ENCODE results near the gene CPA5. TPM values are rescaled to one million over a fixed set of nuclear protein-coding genes. Genes with fewer than 3 reads are reported as not detected.

Gene CPA5
- total and polyA plus RNA-seq, 8 donors = 0.09 to 0.35 (median 0.20) TPM; not detected in 4

DNA sequence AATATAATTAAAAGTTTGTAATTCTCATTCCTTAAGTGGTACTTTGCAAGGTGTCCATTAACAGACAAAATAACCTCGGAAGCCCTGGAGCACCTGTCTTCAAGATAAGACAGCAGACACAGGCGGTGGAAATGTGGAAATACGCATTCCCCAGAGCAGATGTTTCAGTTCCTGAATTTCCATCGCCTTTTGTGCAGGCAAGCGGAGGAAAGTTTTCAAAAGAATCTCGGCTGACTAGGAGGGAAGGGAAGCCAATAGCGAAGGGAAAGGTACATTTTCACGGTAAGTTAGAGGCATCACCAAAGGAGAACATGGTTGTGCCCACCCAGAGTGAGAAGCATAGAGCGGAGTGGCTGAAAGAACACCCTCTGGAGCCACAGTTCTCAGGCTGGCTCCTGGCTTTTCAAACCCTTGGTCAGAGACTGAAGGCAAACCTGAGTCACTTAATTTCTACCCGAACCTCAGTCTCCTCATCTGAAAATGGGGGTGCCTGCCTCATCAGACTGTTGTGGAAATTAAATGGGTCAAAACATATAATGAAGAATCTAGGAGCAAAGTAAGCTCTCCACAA is 49.3 kb downstream of the CPA5 start:
- H3K4me1 ChIP-seq = peaks cover 0 to 7% (median 0%) of the 10 kb centered on the region in 3 donors
- FAIRE-seq = no peak
- intact Hi-C loops (cut with DNase I) = no loop called here
- TF ChIP-seq, protein P1, sequence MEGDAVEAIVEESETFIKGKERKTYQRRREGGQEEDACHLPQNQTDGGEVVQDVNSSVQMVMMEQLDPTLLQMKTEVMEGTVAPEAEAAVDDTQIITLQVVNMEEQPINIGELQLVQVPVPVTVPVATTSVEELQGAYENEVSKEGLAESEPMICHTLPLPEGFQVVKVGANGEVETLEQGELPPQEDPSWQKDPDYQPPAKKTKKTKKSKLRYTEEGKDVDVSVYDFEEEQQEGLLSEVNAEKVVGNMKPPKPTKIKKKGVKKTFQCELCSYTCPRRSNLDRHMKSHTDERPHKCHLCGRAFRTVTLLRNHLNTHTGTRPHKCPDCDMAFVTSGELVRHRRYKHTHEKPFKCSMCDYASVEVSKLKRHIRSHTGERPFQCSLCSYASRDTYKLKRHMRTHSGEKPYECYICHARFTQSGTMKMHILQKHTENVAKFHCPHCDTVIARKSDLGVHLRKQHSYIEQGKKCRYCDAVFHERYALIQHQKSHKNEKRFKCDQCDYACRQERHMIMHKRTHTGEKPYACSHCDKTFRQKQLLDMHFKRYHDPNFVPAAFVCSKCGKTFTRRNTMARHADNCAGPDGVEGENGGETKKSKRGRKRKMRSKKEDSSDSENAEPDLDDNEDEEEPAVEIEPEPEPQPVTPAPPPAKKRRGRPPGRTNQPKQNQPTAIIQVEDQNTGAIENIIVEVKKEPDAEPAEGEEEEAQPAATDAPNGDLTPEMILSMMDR (IDR thresholded peaks at IDR 0.05) = no peak
- no peaks in the 10 kb centered on the region for H3K36me3 ChIP-seq
- no peak for DNase-seq
- no peak overlapping the region for H3K4me3 ChIP-seq
- WGBS, 2 donors = 82 to 84% methylated on average over 10 of the region's 10 CpGs
- no peak for ATAC-seq
- H3K9me3 ChIP-seq = no peaks in the 10 kb centered on the region
- no peaks in the 10 kb centered on the region for H3K27me3 ChIP-seq
- H3K27ac ChIP-seq = no peak overlapping the region

GRCh38 chr7:130394421-130395195 is 50.0 kb downstream of the CPA5 start:
- intact Hi-C loops (cut with DNase I) = no loop called here
- ATAC-seq (no peak), DNase-seq (no peak), FAIRE-seq (no peak)
- TF ChIP-seq, protein P1 (IDR thresholded peaks at IDR 0.05) = no peak
- Histone ChIP-seq H3K9me3 (no peaks in the 10 kb centered on the region), H3K4me3 (no peak overlapping the region), H3K27me3 (no peaks in the 10 kb centered on the region), H3K4me1 (peaks cover 0 to 7% (median 0%) of the 10 kb centered on the region in 3 donors), H3K36me3 (no peaks in the 10 kb centered on the region), H3K27ac (no peak overlapping the region)
- 87 to 90% methylated on average over 7 of the region's 7 CpGs for WGBS, 2 donors

DNA sequence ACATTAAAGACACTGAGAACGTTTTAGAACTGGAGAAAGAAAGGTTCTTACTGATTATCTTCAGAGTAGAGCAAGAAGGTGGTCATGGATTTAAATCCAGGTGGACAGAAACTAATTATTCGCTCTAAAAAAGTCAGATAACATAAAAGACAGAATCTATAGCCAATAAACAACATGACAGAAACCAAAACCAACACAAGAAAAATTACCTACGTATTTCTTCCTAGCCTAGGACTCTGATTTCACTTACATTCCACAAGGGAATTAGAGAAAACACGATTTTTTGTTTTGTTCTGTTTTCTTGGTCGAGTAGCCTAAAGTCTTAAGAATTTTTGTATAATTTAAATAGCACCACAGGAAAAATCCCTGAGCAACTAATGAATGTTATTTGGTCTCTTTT is 50.8 kb downstream of the CPA5 start:
- ATAC-seq (no peak), FAIRE-seq (no peak), DNase-seq (no peak)
- WGBS, 2 donors = 76 to 80% methylated on average over 5 of the region's 5 CpGs
- intact Hi-C loops (cut with DNase I) = no loop called here
- TF ChIP-seq, protein P1 (IDR thresholded peaks at IDR 0.05) = no peak
- peaks cover 0 to 7% (median 0%) of the 10 kb centered on the region in 3 donors for H3K4me1 ChIP-seq
- H3K9me3 ChIP-seq = no peaks in the 10 kb centered on the region
- no peaks in the 10 kb centered on the region for H3K27me3 ChIP-seq
- no peak overlapping the region for H3K27ac ChIP-seq
- no peaks in the 10 kb centered on the region for H3K36me3 ChIP-seq
- no peak overlapping the region for H3K4me3 ChIP-seq

GRCh38 chr7:130396109-130396508 is 51.5 kb downstream of the CPA5 start:
- H3K9me3 ChIP-seq = no peaks in the 10 kb centered on the region
- ATAC-seq (no peak), FAIRE-seq (no peak), DNase-seq (no peak)
- intact Hi-C loops (cut with DNase I) = no loop called here
- peaks cover 0 to 7% (median 0%) of the 10 kb centered on the region in 3 donors for H3K4me1 ChIP-seq
- TF ChIP-seq, protein P1 (IDR thresholded peaks at IDR 0.05) = no peak
- H3K27ac ChIP-seq = no peak overlapping the region
- H3K27me3 ChIP-seq = no peaks in the 10 kb centered on the region
- H3K4me3 ChIP-seq = no peak overlapping the region
- 72 to 75% methylated on average over 3 of the region's 3 CpGs for whole genome bisulfite sequencing, 2 donors
- no peaks in the 10 kb centered on the region for H3K36me3 ChIP-seq

Data from pancreas (tissue), 10 donors.